OCI-LY1 (cell line): ENCODE results near the gene TMEM200A.

Source experiments
- H2AFZ ChIP-seq: fragments of 200-600 bp; sonication (generic), shearing (Covaris generic); 2 replicates; pipeline ENCODE4 v1.6.0; 2014; ENCODE audit warnings: antibody characterized with exemption, mild to moderate bottlenecking, low read length
- H3F3A ChIP-seq: fragments of 200-600 bp; sonication (generic), shearing (Covaris generic); 2 replicates; pipeline ENCODE4 v1.6.0; 2014; ENCODE audit warnings: mild to moderate bottlenecking, antibody characterized with exemption, low read length, moderate library complexity; ENCODE audit not compliant: insufficient read depth
- H3K27ac ChIP-seq: fragments of 200-600 bp; sonication (generic); 2 replicates; pipeline ENCODE4 v1.5.1; 2014; ENCODE audit warnings: low read length, mixed run types, mild to moderate bottlenecking, low read depth; ENCODE audit not compliant: poor library complexity, severe bottlenecking
- H3K27me3 ChIP-seq: fragments of 200-600 bp; sonication (generic); 2 replicates; pipeline ENCODE4 v1.6.0; 2014; ENCODE audit warnings: antibody characterized with exemption, mild to moderate bottlenecking, low read length, moderate library complexity; ENCODE audit not compliant: insufficient read depth
- H3K36me3 ChIP-seq: fragments of 200-600 bp; sonication (generic); 2 replicates; pipeline ENCODE4 v1.6.1; 2014; ENCODE audit warnings: mild to moderate bottlenecking, antibody characterized with exemption, low read length, moderate library complexity, mixed read lengths; ENCODE audit not compliant: insufficient read depth
- H3K4me1 ChIP-seq: fragments of 200-600 bp; sonication (generic); 2 replicates; pipeline ENCODE4 v1.5.1; 2014; ENCODE audit warnings: mild to moderate bottlenecking, low read length, moderate library complexity; ENCODE audit not compliant: insufficient read depth, severe bottlenecking
- H3K4me2 ChIP-seq: fragments of 200-600 bp; sonication (generic), shearing (Covaris generic); 2 replicates; pipeline ENCODE4 v1.6.1; 2014; ENCODE audit warnings: low read length
- H3K4me3 ChIP-seq: fragments of 200-600 bp; sonication (generic); 2 replicates; pipeline ENCODE4 v1.5.1; 2014; ENCODE audit warnings: low read length, low read depth, mild to moderate bottlenecking, mixed read lengths; ENCODE audit not compliant: poor library complexity, severe bottlenecking
- H3K79me2 ChIP-seq: fragments of 200-600 bp; shearing (Covaris generic); 2 replicates; pipeline ENCODE4 v1.6.1; 2016; ENCODE audit warnings: mixed run types, low read length, mixed read lengths; ENCODE audit not compliant: insufficient read depth
- H3K9ac ChIP-seq: fragments of 200-600 bp; sonication (generic), shearing (Covaris generic); 2 replicates; pipeline ENCODE4 v1.6.1; 2014; ENCODE audit warnings: mild to moderate bottlenecking, low read length, mixed read lengths
- H3K9me2 ChIP-seq: fragments of 200-600 bp; sonication (generic), shearing (Covaris generic); 2 replicates; pipeline ENCODE4 v1.6.1; 2014; ENCODE audit warnings: low read depth, mild to moderate bottlenecking, low read length, mixed read lengths
- H3K9me3 ChIP-seq: fragments of 200-600 bp; shearing (Covaris generic); 2 replicates; pipeline ENCODE4 v1.6.1; 2014; ENCODE audit warnings: low read length, mixed read lengths
- H4K20me1 ChIP-seq: fragments of 200-600 bp; sonication (generic), shearing (Covaris generic); 2 replicates; pipeline ENCODE4 v1.6.0; 2016; ENCODE audit warnings: mild to moderate bottlenecking, low read length; ENCODE audit not compliant: insufficient read depth
- EZH2 ChIP-seq: fragments of 200-600 bp; sonication (generic), shearing (Covaris generic); IDR thresholded peaks from 2 replicates; pipeline ENCODE4 v1.8.0; 2017; ENCODE audit warnings: borderline replicate concordance, mixed run types, mild to moderate bottlenecking, antibody characterized with exemption, low read length, moderate library complexity, mixed read lengths
- TF ChIP-seq, protein P1 (sequence below): fragments of 200-600 bp; sonication (generic), shearing (Covaris generic); IDR thresholded peaks from 2 replicates; pipeline ENCODE4 v1.5.1; 2017; ENCODE audit warnings: mild to moderate bottlenecking, antibody characterized with exemption, low read length, moderate library complexity, mixed read lengths

Gene TMEM200A

DNA sequence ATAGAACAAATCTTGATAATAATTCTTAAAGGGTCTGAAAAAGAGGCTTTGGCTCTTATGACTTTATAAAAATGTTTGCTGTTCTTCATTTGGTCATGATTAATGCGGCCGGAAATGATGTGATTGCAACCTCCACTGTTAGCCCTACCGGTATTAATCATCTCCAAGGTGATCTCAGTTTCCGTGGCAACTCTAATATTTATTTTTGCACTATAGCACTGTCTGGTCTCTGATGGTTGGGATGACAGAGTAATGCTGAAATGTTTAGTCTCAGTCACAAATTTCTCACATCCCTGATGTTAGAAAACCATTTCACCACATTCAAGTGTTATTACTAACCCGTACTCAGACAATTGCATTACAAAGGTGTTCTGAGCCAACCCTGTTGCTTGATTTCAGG lies 87.4 kb downstream of the TMEM200A start:
- Histone ChIP-seq H3K27me3 (no peaks in the 10 kb centered on the region), H3K4me1 (no peaks in the 10 kb centered on the region), H3K9me3 (no peaks in the 10 kb centered on the region), H3K36me3 (no peaks in the 10 kb centered on the region), H3K9ac (no peak overlapping the region), H2AFZ (no peak overlapping the region), H3K4me3 (no peak overlapping the region), H3K4me2 (no peak overlapping the region), H3K79me2 (no peaks in the 10 kb centered on the region), H3F3A (no peaks in the 10 kb centered on the region), H3K27ac (no peak overlapping the region), H4K20me1 (no peaks in the 10 kb centered on the region), H3K9me2 (no peaks in the 10 kb centered on the region; the same call in 1 of the 2 replicates)
- no peak for TF ChIP-seq EZH2
- TF ChIP-seq, protein P1, sequence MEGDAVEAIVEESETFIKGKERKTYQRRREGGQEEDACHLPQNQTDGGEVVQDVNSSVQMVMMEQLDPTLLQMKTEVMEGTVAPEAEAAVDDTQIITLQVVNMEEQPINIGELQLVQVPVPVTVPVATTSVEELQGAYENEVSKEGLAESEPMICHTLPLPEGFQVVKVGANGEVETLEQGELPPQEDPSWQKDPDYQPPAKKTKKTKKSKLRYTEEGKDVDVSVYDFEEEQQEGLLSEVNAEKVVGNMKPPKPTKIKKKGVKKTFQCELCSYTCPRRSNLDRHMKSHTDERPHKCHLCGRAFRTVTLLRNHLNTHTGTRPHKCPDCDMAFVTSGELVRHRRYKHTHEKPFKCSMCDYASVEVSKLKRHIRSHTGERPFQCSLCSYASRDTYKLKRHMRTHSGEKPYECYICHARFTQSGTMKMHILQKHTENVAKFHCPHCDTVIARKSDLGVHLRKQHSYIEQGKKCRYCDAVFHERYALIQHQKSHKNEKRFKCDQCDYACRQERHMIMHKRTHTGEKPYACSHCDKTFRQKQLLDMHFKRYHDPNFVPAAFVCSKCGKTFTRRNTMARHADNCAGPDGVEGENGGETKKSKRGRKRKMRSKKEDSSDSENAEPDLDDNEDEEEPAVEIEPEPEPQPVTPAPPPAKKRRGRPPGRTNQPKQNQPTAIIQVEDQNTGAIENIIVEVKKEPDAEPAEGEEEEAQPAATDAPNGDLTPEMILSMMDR, result no peak

GRCh38 chr6:130457605-130458004 lies 91.8 kb downstream of the TMEM200A start:
- Histone ChIP-seq H3K9me3 (no peaks in the 10 kb centered on the region), H3K27ac (no peak overlapping the region), H2AFZ (no peak overlapping the region), H3K27me3 (no peaks in the 10 kb centered on the region; the same call in 1 of the 2 replicates), H3K4me1 (no peaks in the 10 kb centered on the region), H3K4me3 (no peak overlapping the region), H3K79me2 (no peaks in the 10 kb centered on the region), H3K36me3 (no peaks in the 10 kb centered on the region), H3F3A (no peaks in the 10 kb centered on the region), H3K4me2 (no peak overlapping the region), H4K20me1 (no peaks in the 10 kb centered on the region), H3K9me2 (no peaks in the 10 kb centered on the region), H3K9ac (no peak overlapping the region)
- TF ChIP-seq, protein P1, result no peak
- no peak for TF ChIP-seq EZH2

- H3K36me3 ChIP-seq, result no peaks in the 10 kb centered on the region
- no peak overlapping the region for H2AFZ ChIP-seq
- no peak overlapping the region for H3K27ac ChIP-seq
- H3K79me2 ChIP-seq, result no peaks in the 10 kb centered on the region
- H3K9ac ChIP-seq, result no peak overlapping the region
- no peaks in the 10 kb centered on the region for H3K9me2 ChIP-seq
- H3K4me1 ChIP-seq, result no peaks in the 10 kb centered on the region
- H3K9me3 ChIP-seq, result no peaks in the 10 kb centered on the region
- TF ChIP-seq EZH2, result no peak
- TF ChIP-seq, protein P1, result no peak
- H3K4me3 ChIP-seq, result no peak overlapping the region
- H4K20me1 ChIP-seq, result no peaks in the 10 kb centered on the region
- H3K27me3 ChIP-seq, result no peaks in the 10 kb centered on the region; the same call in 1 of the 2 replicates
- H3K4me2 ChIP-seq, result no peak overlapping the region
- no peaks in the 10 kb centered on the region for H3F3A ChIP-seq
Observed at GRCh38 chr6:130459316-130459715, 93.5 kb downstream of the TMEM200A start.
